SW 1271 (cell line): Measurements from ENCODE around the gene PDE9A.
"Not testable (repeated sequence)": the region's sequence is repeated elsewhere in the genome, so short reads cannot be mapped to it uniquely, and the experiment has no call there.

Experiments used
- DNase-seq, 2 experiments: peaks; one replicate each; lab custom pipeline; 2025; lab: John Stamatoyannopoulos, UW

PDE9A gene

DNA sequence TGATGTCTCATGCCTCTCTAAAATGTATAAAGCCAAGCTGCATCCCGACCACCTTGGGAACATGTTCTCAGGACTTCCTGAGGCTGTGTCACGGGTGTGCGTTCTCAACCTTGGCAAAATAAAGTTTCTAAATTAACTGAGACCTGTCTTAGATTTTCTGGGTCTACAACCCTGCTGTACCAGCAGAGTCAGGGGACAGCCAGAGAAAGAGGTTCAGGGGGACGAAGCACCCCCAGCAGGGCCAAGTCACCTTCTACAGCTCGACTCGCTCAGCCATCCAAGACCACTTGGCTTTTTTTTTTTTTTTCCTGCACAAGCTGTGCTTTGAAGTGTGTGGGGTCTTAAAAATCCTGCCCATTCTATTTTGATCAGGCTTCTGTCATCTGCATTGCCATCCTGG lies 28.5 kb upstream of the PDE9A start:
- no peak for DNase-seq

DNA sequence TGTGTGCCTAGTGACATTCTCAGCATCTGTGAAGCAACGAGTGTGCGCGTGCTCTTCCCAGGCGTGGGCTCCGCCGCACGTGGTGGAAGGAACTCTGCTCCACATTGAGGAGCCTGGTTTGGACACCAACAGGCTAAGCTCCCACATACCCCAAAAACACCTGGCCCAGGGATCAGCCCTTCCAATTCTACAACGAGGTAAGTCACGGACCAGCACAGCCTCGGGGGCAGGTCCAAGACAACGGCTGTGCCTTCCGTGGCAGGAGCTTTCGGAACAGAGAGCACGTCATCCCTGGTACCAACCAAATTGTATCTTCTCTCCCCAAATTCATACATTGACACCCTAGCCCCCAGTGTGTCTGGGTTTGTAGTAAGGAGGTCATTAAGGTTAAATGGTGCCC lies 27.2 kb upstream of the PDE9A start:
- no peak for DNase-seq

DNA sequence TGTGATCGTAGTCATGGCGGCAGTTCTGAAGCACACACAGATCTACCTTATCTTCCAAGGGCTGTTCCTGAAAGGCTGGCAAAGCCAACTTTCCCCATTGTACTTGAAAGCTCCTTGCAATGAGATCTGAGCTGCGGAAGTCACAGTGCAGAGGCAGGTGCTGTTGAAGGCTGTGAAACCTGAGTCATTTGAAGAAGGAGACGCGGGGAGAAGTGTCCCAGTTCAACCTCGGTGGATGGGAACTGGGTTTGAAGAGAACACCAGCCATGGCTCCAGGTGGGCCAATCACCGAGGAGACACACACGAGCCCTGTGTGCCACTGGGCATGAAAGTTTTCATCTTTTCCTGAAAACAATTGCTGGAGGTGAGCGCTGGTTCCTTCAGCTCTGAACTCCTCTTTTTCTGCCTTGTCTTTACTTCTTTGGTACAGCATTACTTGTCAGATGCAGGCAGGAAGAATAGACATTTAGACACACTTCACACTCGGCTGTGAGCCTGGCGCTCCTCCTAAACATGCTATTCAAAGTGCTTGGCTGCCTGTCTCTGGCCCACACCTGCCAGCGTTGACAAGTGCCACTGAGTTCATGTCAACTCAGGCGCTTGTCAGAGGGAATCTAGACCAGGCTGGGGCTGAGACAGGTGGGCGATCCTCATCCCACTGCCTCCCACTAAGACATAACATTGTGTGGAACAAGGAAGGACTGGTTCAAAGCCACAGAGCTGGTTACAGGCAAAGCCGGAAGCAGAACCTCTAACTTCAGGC lies 25.7 kb upstream of the PDE9A start:
- no peak for DNase-seq

DNA sequence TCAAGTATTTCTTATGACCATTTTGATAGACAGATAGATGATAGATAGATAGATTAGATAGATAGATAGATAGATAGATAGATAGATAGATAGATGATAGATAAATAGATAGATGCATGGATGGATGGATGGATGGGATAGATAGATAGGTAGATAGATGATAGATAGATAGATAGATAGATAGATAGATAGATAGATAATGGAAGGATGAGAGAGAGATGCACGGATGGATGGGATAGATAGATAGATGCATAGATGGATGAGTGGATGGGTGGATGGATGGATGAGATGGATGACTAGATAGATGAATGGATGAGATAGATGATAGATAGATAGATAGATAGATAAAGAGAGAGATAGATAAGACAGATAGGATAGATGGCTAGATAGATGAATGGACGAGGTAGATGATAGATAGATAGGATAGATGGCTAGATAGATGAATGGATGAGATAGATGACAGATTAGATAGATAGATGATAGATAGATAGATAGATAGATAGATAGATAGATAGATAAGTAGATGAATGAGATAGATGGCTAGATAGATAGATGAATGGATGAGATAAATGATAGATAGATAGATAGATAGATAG lies 24.9 kb upstream of the PDE9A start:
- DNase-seq: not testable (repeated sequence)

DNA sequence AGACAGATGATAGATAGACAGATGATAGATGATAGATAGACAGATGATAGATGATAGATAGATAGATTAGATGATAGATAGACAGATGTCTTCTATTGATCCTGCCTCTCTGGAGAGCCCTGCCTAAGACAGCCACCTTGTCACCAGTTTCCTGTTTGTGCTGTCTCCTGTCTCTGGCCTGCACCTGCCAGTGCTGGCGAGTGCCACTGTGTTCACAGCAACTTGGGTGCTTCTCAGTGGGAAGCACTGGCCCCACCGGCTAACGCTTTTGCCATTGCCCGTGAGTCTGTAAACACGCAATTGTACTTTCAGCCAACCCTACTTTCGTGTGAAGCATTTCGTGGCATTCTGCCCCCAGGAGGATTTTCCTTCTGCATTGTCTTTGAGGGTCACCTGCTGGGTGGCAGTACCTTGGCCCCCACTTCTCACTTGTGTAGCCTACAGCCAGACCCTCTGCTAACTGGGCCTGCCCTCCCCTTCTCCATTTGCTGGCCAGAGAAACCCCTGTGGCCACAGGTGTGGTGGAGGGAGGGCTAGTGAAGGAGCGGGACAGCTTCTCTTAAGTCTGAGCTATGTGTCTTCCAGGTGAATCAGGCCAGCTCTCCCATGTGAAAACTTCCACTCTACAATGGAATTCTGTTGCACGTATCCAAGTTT lies 23.4 kb upstream of the PDE9A start:
- DNase-seq: no peak

DNA sequence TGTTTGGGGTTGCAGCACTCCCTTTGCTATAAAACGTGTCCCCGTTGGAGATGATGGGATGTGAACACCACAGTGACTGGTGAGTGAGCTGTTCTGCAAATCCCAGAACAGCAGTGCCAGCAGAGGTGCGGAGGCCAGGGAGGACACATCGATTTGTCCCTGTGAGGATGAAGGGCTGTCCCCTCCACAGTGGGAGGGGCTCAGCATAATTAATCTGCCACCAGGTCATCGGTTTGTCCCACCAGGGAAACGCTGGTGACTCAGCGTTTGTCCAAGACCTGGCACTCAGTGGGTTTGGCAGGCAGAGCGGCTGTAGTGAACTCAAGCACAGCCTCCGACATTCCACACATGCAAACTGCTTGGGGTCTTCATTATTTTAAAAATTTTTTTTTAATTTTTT lies 22.8 kb upstream of the PDE9A start:
- DNase-seq: no peak

DNA sequence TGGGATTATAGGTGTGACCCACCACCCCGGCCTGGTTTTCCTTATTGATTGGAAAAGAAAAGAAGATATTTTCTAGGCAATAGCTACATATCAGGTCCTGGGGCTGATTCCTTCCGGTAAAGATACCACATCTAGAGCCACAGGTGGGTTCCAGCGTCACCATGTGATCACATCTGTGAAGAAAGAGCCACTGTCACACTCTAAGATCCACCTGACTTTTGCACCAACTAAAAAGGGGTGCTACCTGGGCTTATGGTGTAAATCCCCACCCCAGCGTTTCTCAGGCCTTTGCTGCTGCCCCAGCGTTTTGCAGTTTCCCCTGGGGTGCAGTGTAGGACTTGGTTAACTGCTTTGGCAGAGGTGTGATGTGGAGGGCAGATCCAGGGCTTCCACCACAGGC lies 22.3 kb upstream of the PDE9A start:
- DNase-seq: no peak

DNA sequence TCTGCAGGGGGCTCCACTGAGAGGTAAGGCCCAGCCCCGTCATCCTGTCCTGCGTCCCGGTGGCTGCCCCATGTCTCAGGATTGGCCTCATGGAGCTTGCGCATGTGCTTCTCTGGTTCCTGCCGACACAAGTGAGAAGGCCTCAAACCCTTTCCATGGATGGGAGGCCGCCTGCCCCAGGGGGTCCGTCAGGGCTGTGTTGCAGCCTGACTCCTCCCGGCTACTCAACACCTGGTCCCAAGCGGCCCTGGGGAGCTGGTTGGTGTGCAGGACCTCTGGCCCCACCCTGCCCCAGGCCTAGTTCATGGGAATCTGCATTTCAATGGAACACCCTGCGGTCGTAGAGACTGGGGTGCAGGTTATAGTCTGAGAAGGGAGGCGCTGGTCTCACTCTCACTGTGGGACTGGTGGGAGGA lies 21.1 kb upstream of the PDE9A start:
- DNase-seq: no peak

DNA sequence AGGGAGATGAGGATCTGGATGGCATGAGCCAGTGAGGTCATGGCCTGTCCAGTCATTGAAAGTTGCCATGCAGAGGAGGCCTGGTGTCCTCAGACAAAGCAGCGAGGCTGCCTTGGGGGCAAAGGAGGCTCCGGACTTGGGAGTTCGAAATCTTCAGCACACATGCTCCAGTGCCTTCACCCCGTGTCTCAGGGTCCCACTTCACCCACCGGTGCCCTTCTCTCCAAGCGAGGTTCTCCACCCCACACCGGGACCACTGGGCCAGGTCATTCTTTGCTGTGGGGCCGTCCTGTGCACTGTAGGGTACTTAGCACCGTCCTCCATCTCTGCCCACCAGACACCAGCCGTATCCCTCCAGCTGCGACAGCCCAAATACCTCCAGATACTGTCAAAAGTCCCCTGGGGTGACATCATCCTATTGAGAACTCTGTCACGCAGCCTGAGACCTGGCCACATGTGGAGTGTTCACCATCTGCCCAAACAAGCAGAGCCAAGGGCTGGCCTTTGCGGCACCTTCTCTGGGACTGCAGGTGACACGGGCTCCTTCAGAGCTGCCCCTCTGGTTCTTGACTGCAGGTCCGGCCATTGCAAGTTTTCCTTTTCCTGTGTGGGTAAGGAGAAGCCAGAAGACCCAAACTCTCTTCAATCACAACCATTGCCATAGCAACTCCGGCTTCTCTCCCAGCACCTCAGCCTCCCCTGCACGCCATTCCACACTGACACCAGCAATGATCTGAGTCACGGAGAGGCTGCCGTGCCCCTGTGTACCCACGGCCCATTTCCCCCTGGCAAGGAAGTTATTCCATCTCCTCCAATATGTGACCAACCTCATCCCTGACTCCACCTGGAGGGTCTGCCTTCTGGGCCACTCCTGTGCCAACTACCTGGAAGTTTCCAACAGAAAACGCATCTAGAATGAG lies 20.4 kb upstream of the PDE9A start:
- DNase-seq: no peak

DNA sequence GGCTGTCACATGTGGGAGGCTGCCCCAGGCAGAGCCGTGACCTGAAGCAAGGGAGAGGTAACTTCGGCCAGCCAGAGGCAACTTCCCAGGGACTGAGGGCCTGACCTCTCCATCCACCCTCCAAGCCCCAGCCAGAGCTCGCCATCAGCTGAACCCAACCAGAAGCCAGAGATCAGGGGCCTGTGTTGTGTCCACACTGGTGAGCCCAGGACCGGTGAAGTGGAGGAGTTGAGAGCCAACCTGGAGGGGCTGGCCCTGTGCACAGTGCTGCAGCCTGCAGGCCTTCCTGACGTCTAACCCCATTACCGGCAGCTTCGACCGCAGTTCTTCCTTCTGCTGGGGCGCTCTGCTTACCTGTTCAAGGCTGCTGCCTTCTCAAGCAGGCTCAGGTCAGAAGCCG lies 19.6 kb upstream of the PDE9A start:
- DNase-seq: no peak

DNA sequence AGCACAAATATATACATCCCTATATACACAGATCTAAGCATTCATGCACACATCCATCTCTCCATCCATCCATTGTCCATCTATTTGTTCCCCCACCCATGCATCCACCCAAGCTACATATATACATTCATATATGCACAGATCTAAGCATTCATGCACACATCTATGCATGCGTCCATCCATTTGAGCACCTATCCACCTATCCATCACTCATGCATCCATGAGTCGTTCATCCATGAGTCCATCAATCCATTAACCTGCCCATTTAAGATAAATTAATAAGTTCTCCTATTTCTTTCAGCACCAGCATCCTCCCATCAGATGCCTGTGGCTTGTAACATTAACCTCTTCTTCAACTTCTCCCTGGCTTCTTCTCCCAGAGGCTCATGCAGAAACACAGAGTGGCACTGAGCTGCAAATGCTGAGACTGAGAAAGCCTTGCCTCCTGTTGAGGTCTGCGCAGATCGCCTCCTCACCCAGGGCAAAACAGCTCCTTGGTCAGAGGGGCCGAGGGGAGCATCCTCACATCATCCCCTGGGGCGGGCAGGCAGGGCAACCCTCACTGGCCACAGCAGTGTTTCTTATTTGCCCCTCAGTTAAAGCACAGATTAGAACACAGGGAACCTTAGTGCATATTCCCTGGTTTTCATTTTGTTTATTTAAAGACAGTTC lies 17.4 kb upstream of the PDE9A start:
- no peak for DNase-seq

DNA sequence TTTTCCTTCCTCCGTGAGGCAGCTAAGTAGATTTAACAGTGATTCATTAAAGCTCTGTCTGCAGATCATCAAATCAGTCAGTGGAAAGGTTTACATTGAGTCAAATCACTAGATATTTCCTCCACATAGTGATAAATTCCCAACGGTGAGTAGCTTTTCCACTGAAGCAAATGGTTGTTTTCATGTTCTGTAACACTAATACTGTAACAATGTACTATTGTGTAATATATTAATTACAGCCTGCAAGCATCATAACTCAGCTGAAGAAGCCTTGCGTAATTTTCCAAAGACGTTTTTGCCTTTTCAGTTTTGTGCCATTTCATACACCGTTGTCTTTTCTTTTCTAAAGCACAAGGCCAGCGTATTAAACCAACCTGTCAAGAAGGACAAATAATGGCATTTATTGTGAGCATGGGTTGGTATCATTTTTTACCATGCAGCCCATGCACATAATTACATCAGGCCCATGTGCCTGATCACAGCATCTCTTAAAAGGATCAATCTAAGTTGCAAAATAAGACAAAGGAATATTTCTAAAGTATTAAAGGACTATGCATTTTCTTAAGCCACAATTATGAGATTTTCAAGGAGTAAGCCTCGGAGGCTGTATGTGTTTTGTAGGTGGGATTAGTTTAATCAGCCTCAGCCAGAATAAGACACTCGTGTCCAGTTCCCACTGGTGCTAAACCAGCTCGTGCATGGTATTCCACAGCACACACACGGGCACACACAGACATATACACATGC lies 16.7 kb upstream of the PDE9A start:
- DNase-seq: no peak

DNA sequence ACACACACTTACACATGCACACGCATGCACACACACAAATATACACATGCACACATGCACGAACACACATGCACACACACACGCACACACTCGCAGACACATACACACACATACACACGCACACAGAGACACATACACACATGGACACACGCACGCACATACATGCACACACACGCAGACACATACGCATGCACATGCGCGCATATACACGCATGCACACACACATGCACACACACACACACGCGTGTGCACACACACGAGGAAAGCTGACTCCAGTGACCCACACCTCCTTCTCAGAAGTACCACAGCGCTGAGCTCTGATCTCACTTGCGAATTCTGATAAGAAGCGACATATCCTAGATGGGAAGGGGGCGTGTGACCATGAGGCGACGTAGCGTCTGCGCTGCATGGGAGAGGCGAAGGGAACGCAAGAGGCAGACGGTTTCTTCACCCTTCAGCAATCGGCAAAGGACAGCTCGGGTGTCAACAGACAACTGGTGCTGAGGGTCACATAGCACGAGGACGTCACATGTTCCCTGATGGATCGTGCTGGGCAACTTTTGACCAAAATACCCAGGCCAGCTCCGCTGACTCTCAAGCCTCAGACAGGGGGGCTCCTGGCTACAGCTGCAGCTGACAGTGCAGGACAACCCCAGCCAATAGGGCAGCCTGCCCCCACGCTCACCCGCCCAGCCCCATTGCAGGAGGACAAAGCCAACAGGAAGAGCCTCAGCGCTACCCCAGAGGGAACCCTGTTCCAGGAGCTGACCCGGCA lies 16.0 kb upstream of the PDE9A start:
- DNase-seq: no peak

DNA sequence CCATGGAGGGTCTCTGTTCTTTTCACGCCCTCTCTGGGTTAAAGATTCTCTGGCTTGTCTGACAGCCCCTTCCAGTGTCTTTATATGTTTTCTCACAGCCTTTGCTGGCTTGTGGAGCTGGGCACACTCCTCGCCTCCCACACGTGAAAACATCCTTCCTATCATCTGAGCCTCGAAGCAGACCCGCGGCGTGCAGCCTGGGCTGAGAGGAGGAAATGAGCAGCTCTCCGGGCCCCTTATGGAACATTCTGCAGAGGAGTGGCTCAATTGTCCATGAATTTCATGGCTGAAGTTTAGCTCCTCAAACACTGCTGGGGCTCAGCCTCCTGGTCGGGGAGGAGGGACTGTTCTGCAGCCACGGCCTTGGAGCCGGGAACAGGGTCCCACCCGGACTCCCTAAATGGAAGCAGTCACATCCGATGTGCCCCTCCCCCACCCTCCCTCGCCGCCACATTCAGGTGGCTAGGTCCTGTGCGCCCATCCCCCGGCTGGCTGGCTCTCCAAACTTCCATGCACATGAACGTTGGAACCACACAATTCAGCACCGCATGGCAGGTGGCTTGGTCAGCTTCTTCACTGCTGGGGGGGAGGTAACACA lies 15.1 kb upstream of the PDE9A start:
- DNase-seq: no peak

DNA sequence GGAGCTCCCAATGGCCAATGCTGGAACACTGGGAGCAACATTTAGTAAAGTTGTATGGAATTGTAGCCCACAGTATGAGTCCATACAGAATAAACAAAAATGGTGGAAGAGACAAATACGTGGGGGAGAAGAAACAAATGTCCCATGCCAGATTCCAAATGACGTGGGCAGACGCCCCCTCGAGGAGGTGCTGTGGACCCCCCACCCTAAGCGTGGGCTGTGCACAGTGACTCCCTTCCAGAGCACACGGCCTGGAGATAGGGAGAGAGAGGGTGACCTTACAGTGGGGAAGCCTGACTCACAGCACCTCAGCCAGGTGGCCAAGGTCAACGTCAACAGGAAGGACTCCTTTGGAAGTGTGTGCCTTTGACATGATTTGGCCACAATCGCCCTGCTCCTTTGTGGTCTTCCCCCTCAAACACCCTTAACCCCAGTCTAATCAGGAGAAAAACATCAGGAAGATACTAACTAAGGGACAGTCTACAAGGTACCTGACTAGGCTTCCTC lies 13.7 kb upstream of the PDE9A start:
- DNase-seq: no peak

DNA sequence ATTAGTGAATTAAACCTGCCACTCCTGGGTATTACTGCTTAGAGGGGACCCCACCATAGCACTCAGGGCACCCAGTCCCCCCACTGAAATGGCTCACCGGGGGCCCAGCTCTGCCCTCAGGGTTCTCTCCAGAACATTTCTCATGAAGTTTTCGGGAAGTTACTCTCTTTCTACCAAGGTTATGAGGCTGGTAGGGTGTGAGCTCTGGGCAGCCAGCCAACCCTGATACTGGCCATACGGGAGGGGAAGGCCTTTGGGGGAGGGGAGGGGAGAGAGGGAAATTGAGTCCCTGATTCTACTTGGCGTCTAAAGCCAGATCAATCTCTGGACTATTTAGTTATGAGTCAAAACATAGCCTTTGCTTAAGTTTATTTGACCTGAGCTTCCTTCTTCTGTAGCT lies 12.9 kb upstream of the PDE9A start:
- no peak for DNase-seq

DNA sequence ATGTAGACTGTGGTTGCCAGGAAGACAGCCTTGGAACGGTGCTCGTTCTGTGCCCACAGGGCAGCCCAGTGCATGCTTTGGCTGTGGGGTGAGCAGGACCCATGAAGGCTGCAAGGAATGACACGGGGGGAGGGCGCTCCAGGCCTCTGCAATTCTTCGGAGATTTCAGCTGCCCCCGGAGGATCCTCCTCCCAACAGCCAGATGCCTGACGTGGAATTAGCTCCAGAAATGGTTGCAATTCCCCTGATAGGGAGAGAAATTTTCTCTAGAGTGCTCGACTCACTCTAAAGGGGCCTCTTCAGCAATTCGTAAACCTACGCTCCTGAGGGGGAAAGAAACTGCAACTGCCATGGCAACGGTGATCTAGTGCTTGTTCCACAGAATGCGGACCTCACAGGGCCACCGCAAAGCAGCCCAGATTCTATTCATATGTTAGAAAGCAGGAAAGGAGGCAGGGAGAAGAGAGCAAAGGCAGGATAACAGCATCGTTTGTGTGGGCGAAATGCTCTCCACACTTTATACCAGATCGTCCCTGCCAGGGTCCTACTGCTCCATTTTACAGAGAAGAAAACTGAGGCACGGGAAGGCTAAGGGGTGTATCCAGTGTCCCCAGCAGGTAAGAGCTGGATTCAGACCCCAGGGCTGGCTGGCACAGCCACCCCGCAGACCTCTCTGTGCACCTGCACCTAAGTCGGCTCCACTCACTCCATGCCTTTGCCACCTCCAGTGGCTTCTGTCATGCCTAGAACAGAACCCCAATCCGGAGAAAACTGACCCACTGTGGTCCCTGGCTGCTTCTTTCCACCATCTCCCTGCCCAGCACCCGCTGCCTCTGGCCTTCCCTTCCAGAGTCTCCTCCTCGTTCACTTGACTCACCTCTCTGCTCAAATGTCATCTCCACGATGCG lies 11.9 kb upstream of the PDE9A start:
- DNase-seq: no peak

DNA sequence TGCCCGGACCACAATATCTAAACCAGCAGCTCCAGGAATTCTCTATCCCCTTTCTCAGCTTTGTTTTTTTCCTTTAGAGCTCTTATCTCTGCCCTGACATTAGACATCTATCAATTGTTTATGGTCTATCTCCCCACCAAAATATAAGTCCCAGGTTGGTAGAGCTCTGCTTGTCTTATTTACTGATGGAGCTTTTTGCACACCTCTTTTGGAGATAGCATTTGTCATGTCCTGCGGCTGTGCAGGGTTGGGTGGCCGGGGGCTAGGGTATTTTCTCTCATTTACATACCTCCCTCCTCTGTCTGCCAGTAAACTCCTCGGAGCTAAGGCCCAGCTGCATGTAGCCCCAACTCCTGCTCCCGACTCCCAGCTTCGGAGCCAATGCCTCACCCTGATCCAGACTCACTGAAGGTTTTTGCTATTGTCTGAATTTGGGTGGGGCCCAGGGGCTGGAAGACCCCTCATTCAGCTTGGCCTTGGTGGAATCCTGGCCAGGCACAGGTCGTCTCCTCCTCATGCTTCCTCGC lies 11.1 kb upstream of the PDE9A start:
- no peak for DNase-seq
